HepG2 (cell line): ENCODE results near the gene RSPH9. TPM values are rescaled to one million over a fixed set of nuclear protein-coding genes. Genes with fewer than 3 reads are reported as not detected.

Experiments used
- ATF3 ChIP-seq: sonication (generic); formaldehyde crosslinking; IDR thresholded peaks from 2 replicates; pipeline ENCODE4 v1.4.0; 2020; ENCODE audit warnings: missing genetic modification reagents
- ATM ChIP-seq: fragments of 450-650 bp; IDR thresholded peaks from 2 replicates; pipeline ENCODE4 v1.7.1; 2017; ENCODE audit warnings: mild to moderate bottlenecking, borderline replicate concordance
- ESRRA ChIP-seq: sonication (generic); formaldehyde crosslinking; IDR thresholded peaks from 2 replicates; pipeline ENCODE4 v1.5.1; 2020; ENCODE audit warnings: mild to moderate bottlenecking, low read depth, missing genetic modification reagents
- FOXP4 ChIP-seq: sonication (generic); formaldehyde crosslinking; IDR thresholded peaks from 2 replicates; pipeline ENCODE4 v1.4.0; 2020; ENCODE audit warnings: missing genetic modification reagents
- GLI4 ChIP-seq: sonication (generic); formaldehyde crosslinking; IDR thresholded peaks from 2 replicates; pipeline ENCODE4 v1.5.1; 2020; ENCODE audit warnings: missing genetic modification reagents, mild to moderate bottlenecking, moderate library complexity, borderline replicate concordance
- HMG20A ChIP-seq: IDR thresholded peaks from 2 replicates; pipeline ENCODE4 v1.6.1; 2016; ENCODE audit warnings: borderline replicate concordance
- HMGXB3 ChIP-seq: sonication (generic); formaldehyde crosslinking; IDR thresholded peaks from 2 replicates; pipeline ENCODE4 v1.4.0; 2020; ENCODE audit warnings: missing genetic modification reagents, borderline replicate concordance
- HNF4G ChIP-seq, 2 experiments: sonication (generic) in 1 of 2; formaldehyde crosslinking in 1 of 2; IDR thresholded peaks; 2 replicates each; pipeline versions ENCODE4 v1.4.0 to v1.6.1; 2011 to 2020; ENCODE audit warnings: borderline replicate concordance in 2 of 2, low read depth in 2 of 2, mild to moderate bottlenecking in 2 of 2, low read length in 1 of 2, missing genetic modification reagents in 1 of 2, moderate library complexity in 1 of 2
- ISX ChIP-seq: sonication (generic); formaldehyde crosslinking; conservative IDR thresholded peaks from 2 replicates; pipeline ENCODE4 v1.5.0; 2020; ENCODE audit warnings: missing genetic modification reagents
- MIER3 ChIP-seq: IDR thresholded peaks from 2 replicates; pipeline ENCODE4 v1.6.1; 2016; ENCODE audit warnings: missing compliant biosample characterization, borderline replicate concordance
- MIXL1 ChIP-seq: IDR thresholded peaks from 2 replicates; pipeline ENCODE4 v1.6.1; 2016
- MZF1 ChIP-seq: sonication (generic); formaldehyde crosslinking; IDR thresholded peaks from 2 replicates; pipeline ENCODE4 v1.8.1; 2023; ENCODE audit warnings: mild to moderate bottlenecking, missing genetic modification reagents, borderline replicate concordance
- NRL ChIP-seq: sonication (generic); formaldehyde crosslinking; IDR thresholded peaks from 2 replicates; pipeline ENCODE4 v1.5.0; 2020; ENCODE audit warnings: missing genetic modification reagents, mild to moderate bottlenecking, moderate library complexity, borderline replicate concordance
- RCOR2 ChIP-seq: IDR thresholded peaks from 2 replicates; pipeline ENCODE4 v1.6.1; 2016; ENCODE audit warnings: missing biosample characterization, missing genetic modification reagents
- SALL1 ChIP-seq: sonication (generic); formaldehyde crosslinking; IDR thresholded peaks from 2 replicates; pipeline ENCODE4 v1.8.0; 2022; ENCODE audit warnings: mild to moderate bottlenecking, missing genetic modification reagents
- ZNF251 ChIP-seq: sonication (generic); formaldehyde crosslinking; IDR thresholded peaks from 2 replicates; pipeline ENCODE4 v1.9.0; 2021; ENCODE audit warnings: mild to moderate bottlenecking, missing genetic modification reagents
- ZNF543 ChIP-seq: sonication (generic); formaldehyde crosslinking; IDR thresholded peaks from 2 replicates; pipeline ENCODE4 v1.4.0; 2020; ENCODE audit warnings: mild to moderate bottlenecking, missing genetic modification reagents
- ZNF558 ChIP-seq: sonication (generic); formaldehyde crosslinking; IDR thresholded peaks from 2 replicates; pipeline ENCODE4 v1.9.0; 2022; ENCODE audit warnings: mild to moderate bottlenecking, missing genetic modification reagents, borderline replicate concordance
- ZNF580 ChIP-seq: IDR thresholded peaks from 2 replicates; pipeline ENCODE4 v1.6.1; 2016; ENCODE audit warnings: low read depth, borderline replicate concordance
- ZNF768 ChIP-seq: sonication (generic); formaldehyde crosslinking; IDR thresholded peaks from 2 replicates; pipeline ENCODE4 v1.4.0; 2020; ENCODE audit warnings: missing genetic modification reagents
- ZNF773 ChIP-seq: sonication (generic); formaldehyde crosslinking; IDR thresholded peaks from 2 replicates; pipeline ENCODE4 v1.4.0; 2020; ENCODE audit warnings: missing genetic modification reagents, borderline replicate concordance
- ZNF879 ChIP-seq: sonication (generic); formaldehyde crosslinking; IDR thresholded peaks from 2 replicates; pipeline ENCODE4 v1.8.1; 2023; ENCODE audit warnings: missing genetic modification reagents
- polyA plus RNA-seq, 8 experiments: library from polyadenylated mRNA; depleted of rRNA in 3 of 8; stranded (reverse) in 7 of 8; unstranded in 1 of 8; fragments of >200 nt; fragmentation: Illumina TruSeq in 4 of 8; extraction: Trizol in 4 of 8; gene quantifications; 2 replicates each; pipeline versions ENCODE4 v1.2.1 to v1.2.3, GENCODE V29; 2011 to 2016; ENCODE audit warnings: low read depth in 4 of 8, missing spikeins in 1 of 8, mixed read lengths in 1 of 8; ENCODE audit not compliant: insufficient read depth in 1 of 8
- total RNA-seq, 5 experiments: library from RNA; depleted of rRNA; stranded (reverse); fragments of >200 nt; fragmentation: Illumina TruSeq; extraction: Trizol; gene quantifications; 2 replicates each; pipeline ENCODE4 v1.2.3, GENCODE V29; 2016; ENCODE audit warnings: low read depth in 1 of 5

The RSPH9 gene
- total and polyA plus RNA-seq, 2 of the 13 experiments (the other 11 are each of a cell fraction or from before 2014, with no cell fraction given) = 0.04 TPM; not detected in 1

GRCh38 chr6:43687437-43688347 lies 42.9 kb downstream of the RSPH9 start, which contains the start of gene MRPS18A (continued):
- TF ChIP-seq HMGXB3 (peak; percentile 24; the same call in 1 of the 2 replicates), ZNF879 (CRISPR knock-in tag) (no peak), RCOR2 (CRISPR knock-in tag) (no peak), FOXP4 (CRISPR knock-in tag) (peak; percentile 24; the same call in 1 of the 2 replicates), ZNF543 (CRISPR knock-in tag) (peak; percentile 79; the same call in 1 of the 2 replicates), ISX (CRISPR knock-in tag) (no peak), ATF3 (0 out of 2 replicates have a peak, but pooled peaks have one; percentile 9), ZNF251 (CRISPR knock-in tag) (no peak), MIER3 (peak; percentile 86; the same call in 1 of the 2 replicates), ZNF773 (CRISPR knock-in tag) (no peak), NRL (CRISPR knock-in tag) (peak; percentile 37; the same call in 1 of the 2 replicates), ZNF580 (peak; percentile 55; the same call in 1 of the 2 replicates), MIXL1 (CRISPR knock-in tag) (peak; percentile 46; the same call in 1 of the 2 replicates), ATM (no peak), GLI4 (CRISPR knock-in tag) (peak; percentile 45; the same call in 1 of the 2 replicates), MZF1 (CRISPR knock-in tag) (no peak), ESRRA (CRISPR knock-in tag) (peak; percentile 67; the same call in 1 of the 2 replicates), SALL1 (CRISPR knock-in tag) (peak; percentile 82), HMG20A (CRISPR knock-in tag) (no peak), HNF4G (IDR thresholded peaks at IDR 0.05; ENCODE audit: borderline replicate concordance, low read depth, low read length) (no peak), HNF4G (CRISPR knock-in tag; IDR thresholded peaks at IDR 0.05; ENCODE audit: borderline replicate concordance, low read depth) (no peak), ZNF558 (CRISPR knock-in tag) (no peak), ZNF768 (CRISPR knock-in tag) (peak; percentile 44; the same call in 1 of the 2 replicates)
